OCI-LY3 (cell line): ENCODE results near the gene OR1N1.

Source experiments
- CTCF ChIP-seq: fragments of 200-600, 300-600 bp; sonication (generic); IDR thresholded peaks from 2 replicates; pipeline ENCODE4 v1.5.1; 2014; ENCODE audit warnings: antibody characterized with exemption, low read length, low read depth
- EZH2phosphoT487 ChIP-seq: fragments of 200-600 bp; shearing (Covaris generic); IDR thresholded peaks from 2 replicates; pipeline ENCODE4 v1.6.1; 2018; ENCODE audit warnings: antibody characterized with exemption, mixed run types, low read depth

- TF ChIP-seq EZH2phosphoT487 (no peak), CTCF (no peak)
These were observed 11.7 kb upstream of the OR1N1 start for GRCh38 chr9:122538757-122539156.
